Stomach (tissue), 9 donors: ENCODE results near the gene GLP2R. TPM values are rescaled to one million over a fixed set of nuclear protein-coding genes. Genes with fewer than 3 reads are reported as not detected.

Experiments used
- DNase-seq, 2 donors: peaks; one replicate each; pipeline versions ENCODE4 v3.0.0 to v3.0.0-alpha.2; 2013 to 2019
- H3K27ac ChIP-seq, 5 donors: fragments of 200-600 bp in 4 of 5; sonication (generic) in 4 of 5; one replicate each; pipeline ENCODE4 v1.5.1; 2013 to 2019; ENCODE audit warnings: mild to moderate bottlenecking in 1 of 5, moderate library complexity in 1 of 5
- H3K27me3 ChIP-seq, 3 donors: fragments of 200-600 bp; sonication (generic); one replicate each; pipeline ENCODE4 v1.5.1; 2017 to 2019; ENCODE audit warnings: mixed run types in 1 of 3
- H3K36me3 ChIP-seq, 4 donors: fragments of 200-600 bp; sonication (generic); 1 replicate in 3 of 4; 2 replicates in 1 of 4; pipeline ENCODE4 v1.5.1; 2016 to 2019
- H3K4me1 ChIP-seq, 4 donors: fragments of 200-600 bp; sonication (generic); one replicate each; pipeline ENCODE4 v1.5.1; 2016 to 2019
- H3K4me3 ChIP-seq, 4 donors: fragments of 200-600 bp; sonication (generic) in 3 of 4; one replicate each; pipeline ENCODE4 v1.5.1; 2016 to 2019; ENCODE audit warnings: mild to moderate bottlenecking in 1 of 4
- H3K9me3 ChIP-seq, 4 donors: fragments of 200-600 bp; sonication (generic); one replicate each; pipeline ENCODE4 v1.5.1; 2016 to 2019
- EP300 ChIP-seq: sonication (generic); formaldehyde crosslinking; IDR thresholded peaks from one replicate; pipeline ENCODE4 v1.6.1; 2017; ENCODE audit warnings: antibody characterized with exemption
- POLR2A ChIP-seq, 4 donors: fragments of 450-650 bp; IDR thresholded peaks; one replicate each; pipeline ENCODE4 v1.6.1; 2016; ENCODE audit warnings: antibody characterized with exemption in 4 of 4, control low read depth in 2 of 4, mild to moderate bottlenecking in 1 of 4, moderate library complexity in 1 of 4
- POLR2AphosphoS5 ChIP-seq, 3 donors: sonication (generic); formaldehyde crosslinking; IDR thresholded peaks; one replicate each; pipeline ENCODE4 v1.6.1; 2016; ENCODE audit warnings: antibody characterized with exemption in 3 of 3
- WGBS, 5 donors: extraction: QIAGEN DNeasy Blood & Tissue Kit in 3 of 5; methylation state at CpG; one replicate each; pipeline versions ENCODE4 v1.1.5 to v1.1.7; 2013 to 2018; 5-methylcytosine and 5-hydroxymethylcytosine counted together
- intact Hi-C: fragments of 100-400 bp; cut with DNase I; formaldehyde crosslinking; loops from one replicate; pipeline ENCODE4 v1.15.1; 2023; ENCODE audit warnings: low total_unique reads
- polyA plus RNA-seq, 3 donors: library from polyadenylated mRNA; stranded (reverse); fragments of 200-250 nt; gene quantifications; one replicate each; pipeline ENCODE4 v1.2.3, GENCODE V29; 2013
- total RNA-seq, 5 donors: library from RNA; depleted of rRNA; stranded (reverse); fragments of >200 nt; gene quantifications; one replicate each; pipeline versions ENCODE4 v1.1.0 to v1.2.3, GENCODE V29; 2014 to 2016
- TF ChIP-seq, protein P1 (sequence below), 7 experiments: fragments of 450-650 bp in 4 of 7; fragments of 200-600 bp in 3 of 7; sonication (generic) in 3 of 7; IDR thresholded peaks; one replicate each; pipeline ENCODE4 v1.5.1; 2016 to 2019; ENCODE audit warnings: antibody characterized with exemption in 7 of 7, control low read depth in 2 of 7, mild to moderate bottlenecking in 1 of 7
- donor health status: healthy with polysubstance abuse.
- donor health status: Bipolar disorder and iron deficiency.
- donor health status: healthy.

Gene GLP2R
- total and polyA plus RNA-seq, 8 donors: 0.40 to 15.4 (median 5.8) TPM

DNA sequence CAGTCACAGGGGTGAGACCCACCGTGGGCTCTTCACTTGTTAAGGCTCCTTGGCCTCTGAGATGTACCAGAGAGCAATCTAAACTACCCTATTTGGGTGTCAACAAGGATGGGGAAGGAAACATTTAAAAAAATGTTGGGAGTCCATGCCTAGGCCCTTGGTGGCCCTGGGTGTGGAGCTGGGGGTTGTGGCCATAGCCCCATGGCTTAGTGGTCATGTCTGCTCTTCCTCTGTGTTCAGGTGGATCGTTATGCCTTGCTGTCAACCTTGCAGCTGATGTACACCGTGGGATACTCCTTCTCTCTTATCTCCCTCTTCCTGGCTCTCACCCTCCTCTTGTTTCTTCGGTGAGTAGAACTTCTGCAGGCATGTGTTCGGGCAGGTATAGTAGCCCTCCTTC lies 28.5 kb downstream of the GLP2R start:
- Histone ChIP-seq H3K27me3 (no peaks in the 10 kb centered on the region), H3K27ac (no peak overlapping the region), H3K4me3 (no peak overlapping the region), H3K9me3 (peaks cover 0 to 15% (median 6%) of the 10 kb centered on the region in 4 donors), H3K36me3 (no peaks in the 10 kb centered on the region), H3K4me1 (no peaks in the 10 kb centered on the region)
- WGBS, 5 donors: 72 to 84% (median 76%) methylated on average over 5 of the region's 5 CpGs
- intact Hi-C loops: no loop called here
- no peak for DNase-seq
- TF ChIP-seq, protein P1, sequence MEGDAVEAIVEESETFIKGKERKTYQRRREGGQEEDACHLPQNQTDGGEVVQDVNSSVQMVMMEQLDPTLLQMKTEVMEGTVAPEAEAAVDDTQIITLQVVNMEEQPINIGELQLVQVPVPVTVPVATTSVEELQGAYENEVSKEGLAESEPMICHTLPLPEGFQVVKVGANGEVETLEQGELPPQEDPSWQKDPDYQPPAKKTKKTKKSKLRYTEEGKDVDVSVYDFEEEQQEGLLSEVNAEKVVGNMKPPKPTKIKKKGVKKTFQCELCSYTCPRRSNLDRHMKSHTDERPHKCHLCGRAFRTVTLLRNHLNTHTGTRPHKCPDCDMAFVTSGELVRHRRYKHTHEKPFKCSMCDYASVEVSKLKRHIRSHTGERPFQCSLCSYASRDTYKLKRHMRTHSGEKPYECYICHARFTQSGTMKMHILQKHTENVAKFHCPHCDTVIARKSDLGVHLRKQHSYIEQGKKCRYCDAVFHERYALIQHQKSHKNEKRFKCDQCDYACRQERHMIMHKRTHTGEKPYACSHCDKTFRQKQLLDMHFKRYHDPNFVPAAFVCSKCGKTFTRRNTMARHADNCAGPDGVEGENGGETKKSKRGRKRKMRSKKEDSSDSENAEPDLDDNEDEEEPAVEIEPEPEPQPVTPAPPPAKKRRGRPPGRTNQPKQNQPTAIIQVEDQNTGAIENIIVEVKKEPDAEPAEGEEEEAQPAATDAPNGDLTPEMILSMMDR (IDR thresholded peaks at IDR 0.05): no peak
- no peak for TF ChIP-seq POLR2A (IDR thresholded peaks at IDR 0.05)
- TF ChIP-seq EP300: no peak
- no peak for TF ChIP-seq POLR2AphosphoS5 (IDR thresholded peaks at IDR 0.05)

DNA sequence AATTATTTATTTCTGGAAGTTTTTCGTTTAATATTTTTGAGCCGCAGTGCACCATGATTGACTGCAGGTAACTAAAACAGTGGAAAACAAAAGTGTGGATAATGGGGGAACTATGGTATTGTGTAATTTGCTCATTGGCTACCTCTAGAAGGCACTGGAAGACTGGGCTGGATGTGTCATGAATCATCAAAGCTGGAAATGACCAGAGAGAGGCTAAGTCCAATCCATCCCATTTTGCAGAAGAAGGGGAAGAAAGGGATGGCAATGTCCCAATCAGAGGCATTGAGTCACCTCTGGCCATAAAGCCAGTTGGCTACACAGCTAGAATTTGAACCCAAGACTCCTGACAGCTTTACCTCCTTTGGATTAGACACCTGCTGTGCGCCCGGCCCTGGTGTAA lies 29.3 kb downstream of the GLP2R start:
- H3K27me3 ChIP-seq: no peaks in the 10 kb centered on the region
- intact Hi-C loops: no loop called here
- no peak overlapping the region for H3K4me3 ChIP-seq
- no peak for DNase-seq
- H3K9me3 ChIP-seq: peaks cover 0 to 20% (median 7%) of the 10 kb centered on the region in 4 donors
- TF ChIP-seq POLR2A (IDR thresholded peaks at IDR 0.05) (no peak), POLR2AphosphoS5 (IDR thresholded peaks at IDR 0.05) (no peak), EP300 (no peak)
- TF ChIP-seq, protein P1 (IDR thresholded peaks at IDR 0.05): no peak
- 66 to 94% (median 86%) methylated on average over 4 of the region's 4 CpGs for WGBS, 5 donors
- no peak overlapping the region for H3K27ac ChIP-seq
- no peaks in the 10 kb centered on the region for H3K4me1 ChIP-seq
- H3K36me3 ChIP-seq: no peaks in the 10 kb centered on the region

DNA sequence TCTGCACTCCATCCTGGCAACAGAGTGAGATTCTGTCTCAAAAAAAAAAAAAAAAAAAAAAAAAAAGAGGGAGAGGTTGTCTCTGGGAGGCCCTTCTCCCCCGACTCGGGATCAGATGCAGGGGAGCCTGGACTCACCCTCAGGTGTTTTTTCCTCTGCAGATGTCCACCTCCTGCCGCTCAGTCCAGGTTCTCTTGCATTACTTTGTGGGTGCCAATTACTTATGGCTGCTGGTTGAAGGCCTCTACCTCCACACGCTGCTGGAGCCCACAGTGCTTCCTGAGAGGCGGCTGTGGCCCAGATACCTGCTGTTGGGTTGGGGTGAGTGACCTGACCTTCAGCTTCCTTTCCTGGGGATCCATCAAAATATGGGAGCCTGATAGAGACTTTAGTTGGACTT lies 34.1 kb downstream of the GLP2R start:
- WGBS, 5 donors: 80 to 97% (median 91%) methylated on average over 4 to 5 of the region's 5 CpGs

DNA sequence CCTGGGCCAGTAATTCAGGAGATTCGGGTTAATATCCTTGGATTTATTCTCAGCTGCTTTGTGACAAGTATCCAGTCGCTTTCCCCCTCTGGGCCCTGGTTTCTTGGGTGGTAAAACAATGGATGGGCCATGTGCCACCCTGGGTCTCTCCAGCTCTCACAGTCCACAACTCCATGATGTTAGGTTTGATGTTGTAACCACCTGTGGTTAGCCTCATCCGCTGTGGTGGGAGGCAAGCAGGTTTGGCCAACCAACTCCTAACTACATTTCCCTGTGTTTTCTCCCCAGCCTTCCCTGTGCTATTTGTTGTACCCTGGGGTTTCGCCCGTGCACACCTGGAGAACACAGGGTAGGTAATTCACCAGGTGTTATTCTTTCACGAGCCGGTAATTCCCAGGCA lies 35.1 kb downstream of the GLP2R start:
- H3K4me3 ChIP-seq: no peak overlapping the region
- no peaks in the 10 kb centered on the region for H3K27me3 ChIP-seq
- no peak for TF ChIP-seq POLR2AphosphoS5 (IDR thresholded peaks at IDR 0.05)
- no peak for TF ChIP-seq POLR2A (IDR thresholded peaks at IDR 0.05)
- TF ChIP-seq, protein P1 (IDR thresholded peaks at IDR 0.05): no peak
- TF ChIP-seq EP300: no peak
- H3K4me1 ChIP-seq: no peaks in the 10 kb centered on the region
- peaks cover 0 to 5% (median 0%) of the 10 kb centered on the region in 4 donors for H3K36me3 ChIP-seq
- no peak overlapping the region for H3K27ac ChIP-seq
- intact Hi-C loops: no loop called here
- no peak for DNase-seq
- WGBS, 5 donors: 71 to 92% (median 88%) methylated on average over 7 of the region's 7 CpGs
- peaks cover 0 to 29% (median 12%) of the 10 kb centered on the region in 4 donors for H3K9me3 ChIP-seq

More for the DNA sequence above, 34.1 kb downstream of the GLP2R start:
- H3K4me3 ChIP-seq: no peak overlapping the region
- TF ChIP-seq POLR2AphosphoS5 (IDR thresholded peaks at IDR 0.05) (no peak), POLR2A (IDR thresholded peaks at IDR 0.05) (no peak), EP300 (no peak)
- TF ChIP-seq, protein P1 (IDR thresholded peaks at IDR 0.05): no peak
- no peak for DNase-seq
- intact Hi-C loops: no loop called here
- no peaks in the 10 kb centered on the region for H3K4me1 ChIP-seq
- H3K27ac ChIP-seq: no peak overlapping the region
- peaks cover 0 to 5% (median 0%) of the 10 kb centered on the region in 4 donors for H3K36me3 ChIP-seq
- H3K9me3 ChIP-seq: peaks cover 0 to 29% (median 12%) of the 10 kb centered on the region in 4 donors
- H3K27me3 ChIP-seq: no peaks in the 10 kb centered on the region
